A673 (cell line): ENCODE data around the gene LEO1. TPM values are rescaled to one million over a fixed set of nuclear protein-coding genes. Genes with fewer than 3 reads are reported as not detected.

Experiments used
- BruUV-seq: library from RNA; stranded (reverse); fragments of 400-500 nt; replicated peaks from 2 replicates; lab custom pipeline; 2021; lab: Mats Ljungman, UMichigan
- CTCF ChIA-PET: fragments of 300-600 bp; sonication (Branson Sonifier 250); formaldehyde crosslinking; loops from one replicate; lab custom pipeline; 2022; ENCODE audit warnings: antibody characterized with exemption; lab: Charles Lee
- POLR2A ChIA-PET: fragments of 300-600 bp; sonication (Branson Sonifier 250); formaldehyde crosslinking; loops from one replicate; lab custom pipeline; 2022; ENCODE audit warnings: antibody characterized with exemption; ENCODE audit not compliant: low non-redundant PET; lab: Charles Lee
- DNase-seq: peaks from one replicate; pipeline ENCODE4 v3.0.0-alpha.2; 2015; ENCODE audit warnings: low spot score
- H3K27ac ChIP-seq: fragments of 200-600 bp; sonication (generic); 2 replicates; pipeline ENCODE4 v1.5.1; 2016; ENCODE audit warnings: mixed run types, low read depth, mild to moderate bottlenecking, mixed read lengths, antibody characterized with exemption, low read length; ENCODE audit not compliant: poor library complexity, severe bottlenecking
- H3K27me3 ChIP-seq: fragments of 200-600 bp; sonication (generic); replicated peaks from 2 replicates; pipeline ENCODE4 v1.6.1; 2017; ENCODE audit warnings: mixed run types, low read depth, mild to moderate bottlenecking, mixed read lengths, antibody characterized with exemption, low read length; ENCODE audit not compliant: insufficient read depth, poor library complexity
- H3K36me3 ChIP-seq: fragments of 200-600 bp; sonication (generic); 2 replicates; pipeline ENCODE4 v1.6.1; 2016; ENCODE audit warnings: mixed run types, mild to moderate bottlenecking, mixed read lengths, antibody characterized with exemption, low read length; ENCODE audit not compliant: insufficient read depth, poor library complexity, severe bottlenecking
- H3K4me1 ChIP-seq: fragments of 200-600 bp; sonication (generic); 2 replicates; pipeline ENCODE4 v1.6.1; 2017; ENCODE audit warnings: mixed run types, mild to moderate bottlenecking, mixed read lengths, antibody characterized with exemption, low read length; ENCODE audit not compliant: insufficient read depth, poor library complexity, severe bottlenecking
- H3K4me3 ChIP-seq: fragments of 200-600 bp; sonication (generic); 2 replicates; pipeline ENCODE4 v1.5.1; 2016; ENCODE audit warnings: low read depth, mixed run types, mild to moderate bottlenecking, mixed read lengths, low read length; ENCODE audit not compliant: poor library complexity, severe bottlenecking
- H3K9me3 ChIP-seq: fragments of 200-600 bp; sonication (generic); 2 replicates; pipeline ENCODE4 v1.6.1; 2016; ENCODE audit warnings: mixed run types, low read depth, mild to moderate bottlenecking, mixed read lengths, antibody characterized with exemption, low read length; ENCODE audit not compliant: poor library complexity, severe bottlenecking
- CTCF ChIP-seq: fragments of 300-800, 200-600 bp; sonication (generic); conservative IDR thresholded peaks from 2 replicates; pipeline ENCODE4 v1.5.1; 2017; ENCODE audit warnings: low read depth, mild to moderate bottlenecking, antibody characterized with exemption, low read length, moderate library complexity, mixed read lengths
- EZH2 ChIP-seq: fragments of 200-600 bp; sonication (generic); IDR thresholded peaks from 2 replicates; pipeline ENCODE4 v1.6.1; 2017; ENCODE audit warnings: borderline replicate concordance, low read depth, mild to moderate bottlenecking, mixed read lengths, antibody characterized with exemption, low read length; ENCODE audit not compliant: poor library complexity, severe bottlenecking
- intact Hi-C: fragments of 100-400 bp; cut with micrococcal nuclease; formaldehyde crosslinking; loops from one replicate; pipeline ENCODE4 v1.10.0; 2022; ENCODE audit not compliant: unreplicated experiment
- total RNA-seq: library from RNA; stranded (reverse); gene quantifications from 2 replicates; pipeline ENCODE4 v1.2.3, GENCODE V29; 2021

LEO1 gene
- total RNA-seq, 1 experiment from 2014 or later, result 40.0 TPM

GRCh38 chr15:52008698-52009434, 37.3 kb upstream of the LEO1 start:
- no TSS peak for BruUV-seq
- no peak overlapping the region for H3K4me3 ChIP-seq
- H3K9me3 ChIP-seq, result no peaks in the 10 kb centered on the region
- TF ChIP-seq EZH2 (no peak), CTCF (no peak)
- intact Hi-C loops, result no loop called here
- ChIA-PET POLR2A (no interaction called here), CTCF (no interaction called here)
- H3K36me3 ChIP-seq, result no peaks in the 10 kb centered on the region
- H3K27me3 ChIP-seq, result no peaks in the 10 kb centered on the region
- H3K27ac ChIP-seq, result no peak overlapping the region
- no peak for DNase-seq
- H3K4me1 ChIP-seq, result no peaks in the 10 kb centered on the region

- ChIA-PET CTCF (no interaction called here), POLR2A (no interaction called here)
- no peak for TF ChIP-seq CTCF
- no peak for TF ChIP-seq EZH2
- DNase-seq, result no peak
- no peak overlapping the region for H3K4me3 ChIP-seq
- intact Hi-C loops, result no loop called here
- H3K4me1 ChIP-seq, result no peaks in the 10 kb centered on the region
- no peaks in the 10 kb centered on the region for H3K36me3 ChIP-seq
- H3K9me3 ChIP-seq, result no peaks in the 10 kb centered on the region
- H3K27me3 ChIP-seq, result no peaks in the 10 kb centered on the region
- BruUV-seq, result no TSS peak
- H3K27ac ChIP-seq, result no peak overlapping the region
These were observed 36.8 kb upstream of the LEO1 start for GRCh38 chr15:52008359-52008697.

GRCh38 chr15:52006702-52007340, 35.2 kb upstream of the LEO1 start:
- no TSS peak for BruUV-seq
- H3K4me3 ChIP-seq, result no peak overlapping the region

More at GRCh38 chr15:52006702-52007340, 35.2 kb upstream of the LEO1 start:
- TF ChIP-seq CTCF, result no peak
- TF ChIP-seq EZH2, result no peak
- no peak overlapping the region for H3K27ac ChIP-seq
- DNase-seq, result no peak
- H3K4me1 ChIP-seq, result no peaks in the 10 kb centered on the region
- intact Hi-C loops, result no loop called here
- ChIA-PET POLR2A (no interaction called here), CTCF (no interaction called here)
- H3K9me3 ChIP-seq, result no peaks in the 10 kb centered on the region
- H3K27me3 ChIP-seq, result no peaks in the 10 kb centered on the region
- H3K36me3 ChIP-seq, result no peaks in the 10 kb centered on the region
